ENCODE data around the gene TRAF3. TPM values are rescaled to one million over a fixed set of nuclear protein-coding genes. Genes with fewer than 3 reads are reported as not detected.

TRAF3 gene
- polyA plus RNA-seq, 1 of the 3 experiments (the other 2 are of a cell fraction), result 17.9 TPM

GRCh38 chr14:102898298-102898697 is 121.0 kb downstream of the TRAF3 start:
- ChIA-PET POLR2A (no interaction called here), CTCF (no interaction called here)
- DNase-seq, result no peak
- no peaks in the 10 kb centered on the region for H4K20me1 ChIP-seq (ENCODE audit: insufficient read depth)
- no peaks in the 10 kb centered on the region for H3K9me3 ChIP-seq
- H3K36me3 ChIP-seq (replicated peaks in 1 of 2; ENCODE audit: control insufficient read depth in 1 of 2, insufficient read depth in 2 of 2, low read length in 1 of 2), result peaks cover 10 to 21% of the 10 kb centered on the region in 2 experiments
- no peak overlapping the region for H3K4me2 ChIP-seq
- no peaks in the 10 kb centered on the region for H3F3A ChIP-seq (replicated peaks; ENCODE audit: insufficient read depth)
- H3K79me2 ChIP-seq (ENCODE audit: insufficient read depth), result no peaks in the 10 kb centered on the region
- H3K9ac ChIP-seq, result no peak overlapping the region
- H3K27ac ChIP-seq (ENCODE audit: low read depth in 2 of 2, low read length in 1 of 2), result no peak overlapping the region
- no peak overlapping the region for H3K4me3 ChIP-seq (ENCODE audit: low read depth in 2 of 2, low read length in 1 of 2)
- H3K9me2 ChIP-seq, result no peaks in the 10 kb centered on the region
- no peaks in the 10 kb centered on the region for H3K27me3 ChIP-seq (ENCODE audit: insufficient read depth)
- TF ChIP-seq, protein P1, sequence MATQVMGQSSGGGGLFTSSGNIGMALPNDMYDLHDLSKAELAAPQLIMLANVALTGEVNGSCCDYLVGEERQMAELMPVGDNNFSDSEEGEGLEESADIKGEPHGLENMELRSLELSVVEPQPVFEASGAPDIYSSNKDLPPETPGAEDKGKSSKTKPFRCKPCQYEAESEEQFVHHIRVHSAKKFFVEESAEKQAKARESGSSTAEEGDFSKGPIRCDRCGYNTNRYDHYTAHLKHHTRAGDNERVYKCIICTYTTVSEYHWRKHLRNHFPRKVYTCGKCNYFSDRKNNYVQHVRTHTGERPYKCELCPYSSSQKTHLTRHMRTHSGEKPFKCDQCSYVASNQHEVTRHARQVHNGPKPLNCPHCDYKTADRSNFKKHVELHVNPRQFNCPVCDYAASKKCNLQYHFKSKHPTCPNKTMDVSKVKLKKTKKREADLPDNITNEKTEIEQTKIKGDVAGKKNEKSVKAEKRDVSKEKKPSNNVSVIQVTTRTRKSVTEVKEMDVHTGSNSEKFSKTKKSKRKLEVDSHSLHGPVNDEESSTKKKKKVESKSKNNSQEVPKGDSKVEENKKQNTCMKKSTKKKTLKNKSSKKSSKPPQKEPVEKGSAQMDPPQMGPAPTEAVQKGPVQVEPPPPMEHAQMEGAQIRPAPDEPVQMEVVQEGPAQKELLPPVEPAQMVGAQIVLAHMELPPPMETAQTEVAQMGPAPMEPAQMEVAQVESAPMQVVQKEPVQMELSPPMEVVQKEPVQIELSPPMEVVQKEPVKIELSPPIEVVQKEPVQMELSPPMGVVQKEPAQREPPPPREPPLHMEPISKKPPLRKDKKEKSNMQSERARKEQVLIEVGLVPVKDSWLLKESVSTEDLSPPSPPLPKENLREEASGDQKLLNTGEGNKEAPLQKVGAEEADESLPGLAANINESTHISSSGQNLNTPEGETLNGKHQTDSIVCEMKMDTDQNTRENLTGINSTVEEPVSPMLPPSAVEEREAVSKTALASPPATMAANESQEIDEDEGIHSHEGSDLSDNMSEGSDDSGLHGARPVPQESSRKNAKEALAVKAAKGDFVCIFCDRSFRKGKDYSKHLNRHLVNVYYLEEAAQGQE (IDR thresholded peaks at IDR 0.05; ENCODE audit: low read depth, low read length), result no peak
- TF ChIP-seq NRF1 (IDR thresholded peaks at IDR 0.05; ENCODE audit: low read depth, low read length) (no peak), FOXM1 (IDR thresholded peaks at IDR 0.05; ENCODE audit: low read depth) (no peak), TEAD4 (IDR thresholded peaks at IDR 0.05; ENCODE audit: borderline replicate concordance, insufficient read depth) (no peak), JUND (IDR thresholded peaks at IDR 0.05) (no peak), RXRA (IDR thresholded peaks at IDR 0.05; ENCODE audit: borderline replicate concordance, low read depth) (no peak)
- TF ChIP-seq, protein P2, sequence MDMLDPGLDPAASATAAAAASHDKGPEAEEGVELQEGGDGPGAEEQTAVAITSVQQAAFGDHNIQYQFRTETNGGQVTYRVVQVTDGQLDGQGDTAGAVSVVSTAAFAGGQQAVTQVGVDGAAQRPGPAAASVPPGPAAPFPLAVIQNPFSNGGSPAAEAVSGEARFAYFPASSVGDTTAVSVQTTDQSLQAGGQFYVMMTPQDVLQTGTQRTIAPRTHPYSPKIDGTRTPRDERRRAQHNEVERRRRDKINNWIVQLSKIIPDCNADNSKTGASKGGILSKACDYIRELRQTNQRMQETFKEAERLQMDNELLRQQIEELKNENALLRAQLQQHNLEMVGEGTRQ (IDR thresholded peaks at IDR 0.05; ENCODE audit: borderline replicate concordance, low read depth, low read length), result no peak
- TF ChIP-seq, protein P3, sequence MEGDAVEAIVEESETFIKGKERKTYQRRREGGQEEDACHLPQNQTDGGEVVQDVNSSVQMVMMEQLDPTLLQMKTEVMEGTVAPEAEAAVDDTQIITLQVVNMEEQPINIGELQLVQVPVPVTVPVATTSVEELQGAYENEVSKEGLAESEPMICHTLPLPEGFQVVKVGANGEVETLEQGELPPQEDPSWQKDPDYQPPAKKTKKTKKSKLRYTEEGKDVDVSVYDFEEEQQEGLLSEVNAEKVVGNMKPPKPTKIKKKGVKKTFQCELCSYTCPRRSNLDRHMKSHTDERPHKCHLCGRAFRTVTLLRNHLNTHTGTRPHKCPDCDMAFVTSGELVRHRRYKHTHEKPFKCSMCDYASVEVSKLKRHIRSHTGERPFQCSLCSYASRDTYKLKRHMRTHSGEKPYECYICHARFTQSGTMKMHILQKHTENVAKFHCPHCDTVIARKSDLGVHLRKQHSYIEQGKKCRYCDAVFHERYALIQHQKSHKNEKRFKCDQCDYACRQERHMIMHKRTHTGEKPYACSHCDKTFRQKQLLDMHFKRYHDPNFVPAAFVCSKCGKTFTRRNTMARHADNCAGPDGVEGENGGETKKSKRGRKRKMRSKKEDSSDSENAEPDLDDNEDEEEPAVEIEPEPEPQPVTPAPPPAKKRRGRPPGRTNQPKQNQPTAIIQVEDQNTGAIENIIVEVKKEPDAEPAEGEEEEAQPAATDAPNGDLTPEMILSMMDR (IDR thresholded peaks at IDR 0.05), result no peak
- no peak overlapping the region for H2AFZ ChIP-seq (ENCODE audit: low read depth)
- no peaks in the 10 kb centered on the region; a peak in 1 of 4 replicates for H3K4me1 ChIP-seq (ENCODE audit: control insufficient read depth in 1 of 2, insufficient read depth in 2 of 2, low read depth in 1 of 2, low read length in 1 of 2)
- 96% methylated on average over 6 of the region's 6 CpGs for WGBS (ENCODE audit: low lambda C conversion rate)

- POLR2A ChIA-PET, result no interaction called here
Observed at GRCh38 chr14:102898776-102899515, 121.7 kb downstream of the TRAF3 start.

More at GRCh38 chr14:102898776-102899515, 121.7 kb downstream of the TRAF3 start:
- 96% methylated on average over 17 of the region's 18 CpGs for WGBS (ENCODE audit: low lambda C conversion rate)
- Histone ChIP-seq H3K4me3 (ENCODE audit: low read depth in 2 of 2, low read length in 1 of 2) (no peak overlapping the region), H3K27me3 (ENCODE audit: insufficient read depth) (no peaks in the 10 kb centered on the region), H3K4me2 (no peak overlapping the region), H3K36me3 (replicated peaks in 1 of 2; ENCODE audit: control insufficient read depth in 1 of 2, insufficient read depth in 2 of 2, low read length in 1 of 2) (peaks cover 12 to 21% of the 10 kb centered on the region in 2 experiments), H2AFZ (ENCODE audit: low read depth) (no peak overlapping the region), H3K9ac (no peak overlapping the region), H3F3A (replicated peaks; ENCODE audit: insufficient read depth) (no peaks in the 10 kb centered on the region), H3K27ac (ENCODE audit: low read depth in 2 of 2, low read length in 1 of 2) (no peak overlapping the region), H3K9me3 (no peaks in the 10 kb centered on the region), H3K4me1 (ENCODE audit: control insufficient read depth in 1 of 2, insufficient read depth in 2 of 2, low read depth in 1 of 2, low read length in 1 of 2) (no peaks in the 10 kb centered on the region; a peak in 1 of 4 replicates), H3K9me2 (no peaks in the 10 kb centered on the region), H3K79me2 (ENCODE audit: insufficient read depth) (no peaks in the 10 kb centered on the region), H4K20me1 (ENCODE audit: insufficient read depth) (no peaks in the 10 kb centered on the region)
- DNase-seq, result peak; percentile 18
- CTCF ChIA-PET, result no interaction called here
- no peak for TF ChIP-seq EZH2phosphoT487 (IDR thresholded peaks at IDR 0.05; ENCODE audit: borderline replicate concordance, low read depth)
- no peak for TF ChIP-seq MXI1 (IDR thresholded peaks at IDR 0.05; ENCODE audit: low read depth, low read length)
- TF ChIP-seq, protein P2 (IDR thresholded peaks at IDR 0.05; ENCODE audit: borderline replicate concordance, low read depth, low read length), result no peak
- no peak for TF ChIP-seq TCF12 (IDR thresholded peaks at IDR 0.05)
- TF ChIP-seq, protein P4, sequence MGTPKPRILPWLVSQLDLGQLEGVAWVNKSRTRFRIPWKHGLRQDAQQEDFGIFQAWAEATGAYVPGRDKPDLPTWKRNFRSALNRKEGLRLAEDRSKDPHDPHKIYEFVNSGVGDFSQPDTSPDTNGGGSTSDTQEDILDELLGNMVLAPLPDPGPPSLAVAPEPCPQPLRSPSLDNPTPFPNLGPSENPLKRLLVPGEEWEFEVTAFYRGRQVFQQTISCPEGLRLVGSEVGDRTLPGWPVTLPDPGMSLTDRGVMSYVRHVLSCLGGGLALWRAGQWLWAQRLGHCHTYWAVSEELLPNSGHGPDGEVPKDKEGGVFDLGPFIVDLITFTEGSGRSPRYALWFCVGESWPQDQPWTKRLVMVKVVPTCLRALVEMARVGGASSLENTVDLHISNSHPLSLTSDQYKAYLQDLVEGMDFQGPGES (IDR thresholded peaks at IDR 0.05; ENCODE audit: low read depth, low read length), result no peak
- TF ChIP-seq FOXJ3 (CRISPR knock-in tag; IDR thresholded peaks at IDR 0.05), result no peak
- no peak for TF ChIP-seq POLR2AphosphoS5 (IDR thresholded peaks at IDR 0.05; ENCODE audit: low read depth, low read length)
- TF ChIP-seq NRF1 (IDR thresholded peaks at IDR 0.05; ENCODE audit: low read depth, low read length), result no peak

All from SK-N-SH (cell line).